Activated T-cell treated with anti-CD3 and anti-CD28 coated beads for 1 hour (primary cell): Measurements from ENCODE around the gene PCSK6.
"Not testable (repeated sequence)": the region's sequence is repeated elsewhere in the genome, so short reads cannot be mapped to it uniquely, and the experiment has no call there.

Experiments used
- DNase-seq: peaks from one replicate; pipeline ENCODE4 v3.0.0-alpha.2; 2020; ENCODE audit warnings: low read depth

The PCSK6 gene

GRCh38 chr15:101481917-101482525 lies 7.5 kb downstream of the PCSK6 start:
- no peak for DNase-seq

- no peak for DNase-seq
Observed at GRCh38 chr15:101481381-101481705, 8.2 kb downstream of the PCSK6 start.

- DNase-seq, result no peak
Observed at GRCh38 chr15:101480613-101481380, 8.7 kb downstream of the PCSK6 start.

GRCh38 chr15:101479851-101480612 lies 9.5 kb downstream of the PCSK6 start:
- DNase-seq, result no peak

- DNase-seq, result no peak
Observed at GRCh38 chr15:101479342-101479845, 10.1 kb downstream of the PCSK6 start.

GRCh38 chr15:101478701-101479341 lies 10.7 kb downstream of the PCSK6 start:
- no peak for DNase-seq

- no peak for DNase-seq
Observed at GRCh38 chr15:101477851-101478362, 11.6 kb downstream of the PCSK6 start.

GRCh38 chr15:101476756-101477155 lies 12.8 kb downstream of the PCSK6 start:
- DNase-seq, result no peak

- no peak for DNase-seq
Observed at GRCh38 chr15:101474983-101475382, 14.5 kb downstream of the PCSK6 start.

- no peak for DNase-seq
Observed at GRCh38 chr15:101474233-101474632, 15.3 kb downstream of the PCSK6 start.

GRCh38 chr15:101472033-101472432 lies 17.5 kb downstream of the PCSK6 start:
- DNase-seq, result no peak

GRCh38 chr15:101470548-101471239 lies 18.8 kb downstream of the PCSK6 start:
- DNase-seq, result no peak

- no peak for DNase-seq
Observed at GRCh38 chr15:101469520-101470288, 19.8 kb downstream of the PCSK6 start.

- DNase-seq, result no peak
Observed at GRCh38 chr15:101466188-101466587, 23.3 kb downstream of the PCSK6 start.

GRCh38 chr15:101464999-101465669 lies 24.4 kb downstream of the PCSK6 start:
- DNase-seq, result no peak

- no peak for DNase-seq
Observed at GRCh38 chr15:101464256-101464998, 25.1 kb downstream of the PCSK6 start.

GRCh38 chr15:101463696-101464095 lies 25.8 kb downstream of the PCSK6 start:
- DNase-seq, result not testable (repeated sequence)

- no peak for DNase-seq
Observed at GRCh38 chr15:101463270-101463669, 26.2 kb downstream of the PCSK6 start.

- DNase-seq, result no peak
Observed at GRCh38 chr15:101461097-101461496, 28.4 kb downstream of the PCSK6 start.
